K562 (cell line): Measurements from ENCODE around the gene TRMT1. TPM values are rescaled to one million over a fixed set of nuclear protein-coding genes. Genes with fewer than 3 reads are reported as not detected.
A peak's percentile ranks its signal among the peaks of the same experiment; 100 is the strongest.

Experiments
- CAMTA2 ChIP-seq: fragments of 250-450 bp; sonication (Bioruptor Pico); conservative IDR thresholded peaks from 2 replicates; pipeline ENCODE4 v1.5.1; 2022
- HMGN3 ChIP-seq: IDR thresholded peaks from 2 replicates; pipeline ENCODE4 v1.6.1; 2011; ENCODE audit warnings: borderline replicate concordance, low read depth, mild to moderate bottlenecking, mixed read lengths, low read length; ENCODE audit not compliant: insufficient read length; ENCODE audit errors: extremely low read depth
- KAT8 ChIP-seq: fragments of 450-650 bp; IDR thresholded peaks from 2 replicates; pipeline ENCODE4 v1.6.1; 2016; ENCODE audit warnings: low read depth, mild to moderate bottlenecking
- TCF3 ChIP-seq: sonication (generic); formaldehyde crosslinking; IDR thresholded peaks from 2 replicates; pipeline ENCODE4 v1.4.0; 2020; ENCODE audit warnings: mild to moderate bottlenecking, missing genetic modification reagents
- U2AF1 ChIP-seq: fragments of 200-400 bp; formaldehyde crosslinking; optimal IDR thresholded peaks from 2 replicates; pipeline ENCODE3; 2017; ENCODE audit warnings: mild to moderate bottlenecking, low read depth, low read length, moderate library complexity
- ZNF408 ChIP-seq: fragments of 250-450 bp; sonication (Bioruptor Pico); IDR thresholded peaks from 2 replicates; pipeline ENCODE4 v1.4.0; 2020; ENCODE audit warnings: low read depth, mild to moderate bottlenecking, moderate library complexity
- ZSCAN29 ChIP-seq: fragments of 450-650 bp; IDR thresholded peaks from 2 replicates; pipeline ENCODE4 v1.6.1; 2017
- polyA plus RNA-seq, 8 experiments: library from polyadenylated mRNA; depleted of rRNA in 4 of 8; stranded (reverse) in 5 of 8; unstranded in 3 of 8; fragments of >200 nt; fragmentation: Nextera tagmentation in 2 of 8; fragmentation: Illumina TruSeq in 1 of 8; extraction: Ambion mirVana in 2 of 8; extraction: Trizol in 1 of 8; gene quantifications; 2 replicates each; pipeline versions ENCODE4 v1.2.1 to v1.2.3, GENCODE V29; 2011 to 2014; ENCODE audit warnings: inconsistent platforms in 1 of 8, missing spikeins in 1 of 8
- total RNA-seq, 7 experiments: library from RNA; depleted of rRNA in 6 of 7; stranded (reverse); fragments of >200 nt in 6 of 7; fragmentation: Illumina TruSeq in 2 of 7; extraction: Trizol in 2 of 7; gene quantifications; 2 replicates each; pipeline versions ENCODE4 v1.2.1 to v1.2.3, GENCODE V29; 2011 to 2021; ENCODE audit warnings: low replicate concordance in 1 of 7
- TF ChIP-seq, protein P1 (sequence below): fragments of 250-450 bp; sonication (Bioruptor Pico); IDR thresholded peaks from 2 replicates; pipeline ENCODE4 v1.5.0; 2020; ENCODE audit warnings: mild to moderate bottlenecking
- TF ChIP-seq, protein P2 (sequence below): fragments of 250-450 bp; sonication (Bioruptor Pico); IDR thresholded peaks from 2 replicates; pipeline ENCODE4 v1.5.0; 2022; ENCODE audit warnings: mild to moderate bottlenecking
- TF ChIP-seq, protein P3 (sequence below): IDR thresholded peaks from 3 replicates; pipeline ENCODE4 v1.6.1; 2011; ENCODE audit warnings: borderline replicate concordance, mild to moderate bottlenecking; ENCODE audit not compliant: insufficient read length, insufficient read depth
- TF ChIP-seq, protein P4 (sequence below): sonication (generic); formaldehyde crosslinking; IDR thresholded peaks from 2 replicates; pipeline ENCODE4 v1.8.0; 2022; ENCODE audit warnings: mild to moderate bottlenecking, missing genetic modification reagents

Gene TRMT1
- total and polyA plus RNA-seq, 9 of the 15 experiments (the other 6 are each of a cell fraction or from before 2014, with no cell fraction given), result 5.8 to 158 (median 54.3) TPM

DNA sequence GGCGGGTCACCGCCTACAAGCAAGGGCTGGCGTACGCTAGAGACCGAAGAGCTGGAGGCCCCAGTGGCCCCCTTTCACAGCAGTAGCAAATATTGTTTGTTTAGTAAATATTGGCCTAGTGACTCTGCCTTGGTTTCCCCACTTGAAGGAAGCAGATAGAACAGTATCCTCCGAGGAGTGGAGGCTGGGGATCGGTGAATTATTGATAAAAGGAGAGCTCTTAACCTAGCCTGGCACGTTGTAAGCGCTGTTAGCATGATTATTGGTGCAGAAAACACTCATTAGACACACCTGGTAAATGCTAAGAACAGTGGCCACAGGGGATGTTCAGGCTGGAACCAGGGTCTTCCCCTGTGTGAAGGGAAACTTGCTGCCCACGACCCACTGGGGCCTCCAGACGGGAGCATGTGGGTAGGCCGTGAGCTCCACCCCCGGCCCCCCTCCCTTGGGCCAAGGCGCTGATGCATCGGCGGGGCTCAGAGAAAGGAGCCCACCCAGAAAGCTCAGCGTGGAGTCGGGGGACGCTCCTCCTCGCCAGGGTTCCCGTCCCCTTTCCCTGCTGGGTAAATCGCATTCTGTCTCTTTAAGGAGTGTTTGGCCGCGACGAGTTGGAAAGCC lies 35.9 kb upstream of the TRMT1 start (continued):
- TF ChIP-seq, protein P1, sequence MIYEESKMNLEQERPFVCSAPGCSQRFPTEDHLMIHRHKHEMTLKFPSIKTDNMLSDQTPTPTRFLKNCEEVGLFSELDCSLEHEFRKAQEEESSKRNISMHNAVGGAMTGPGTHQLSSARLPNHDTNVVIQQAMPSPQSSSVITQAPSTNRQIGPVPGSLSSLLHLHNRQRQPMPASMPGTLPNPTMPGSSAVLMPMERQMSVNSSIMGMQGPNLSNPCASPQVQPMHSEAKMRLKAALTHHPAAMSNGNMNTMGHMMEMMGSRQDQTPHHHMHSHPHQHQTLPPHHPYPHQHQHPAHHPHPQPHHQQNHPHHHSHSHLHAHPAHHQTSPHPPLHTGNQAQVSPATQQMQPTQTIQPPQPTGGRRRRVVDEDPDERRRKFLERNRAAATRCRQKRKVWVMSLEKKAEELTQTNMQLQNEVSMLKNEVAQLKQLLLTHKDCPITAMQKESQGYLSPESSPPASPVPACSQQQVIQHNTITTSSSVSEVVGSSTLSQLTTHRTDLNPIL (CRISPR knock-in tag), result no peak
- no peak for TF ChIP-seq U2AF1
- TF ChIP-seq KAT8, result no peak
- peak; percentile 32 for TF ChIP-seq HMGN3
- TF ChIP-seq, protein P2, sequence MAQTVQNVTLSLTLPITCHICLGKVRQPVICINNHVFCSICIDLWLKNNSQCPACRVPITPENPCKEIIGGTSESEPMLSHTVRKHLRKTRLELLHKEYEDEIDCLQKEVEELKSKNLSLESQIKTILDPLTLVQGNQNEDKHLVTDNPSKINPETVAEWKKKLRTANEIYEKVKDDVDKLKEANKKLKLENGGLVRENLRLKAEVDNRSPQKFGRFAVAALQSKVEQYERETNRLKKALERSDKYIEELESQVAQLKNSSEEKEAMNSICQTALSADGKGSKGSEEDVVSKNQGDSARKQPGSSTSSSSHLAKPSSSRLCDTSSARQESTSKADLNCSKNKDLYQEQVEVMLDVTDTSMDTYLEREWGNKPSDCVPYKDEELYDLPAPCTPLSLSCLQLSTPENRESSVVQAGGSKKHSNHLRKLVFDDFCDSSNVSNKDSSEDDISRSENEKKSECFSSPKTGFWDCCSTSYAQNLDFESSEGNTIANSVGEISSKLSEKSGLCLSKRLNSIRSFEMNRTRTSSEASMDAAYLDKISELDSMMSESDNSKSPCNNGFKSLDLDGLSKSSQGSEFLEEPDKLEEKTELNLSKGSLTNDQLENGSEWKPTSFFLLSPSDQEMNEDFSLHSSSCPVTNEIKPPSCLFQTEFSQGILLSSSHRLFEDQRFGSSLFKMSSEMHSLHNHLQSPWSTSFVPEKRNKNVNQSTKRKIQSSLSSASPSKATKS (CRISPR knock-in tag), result no peak
- TF ChIP-seq, protein P3, sequence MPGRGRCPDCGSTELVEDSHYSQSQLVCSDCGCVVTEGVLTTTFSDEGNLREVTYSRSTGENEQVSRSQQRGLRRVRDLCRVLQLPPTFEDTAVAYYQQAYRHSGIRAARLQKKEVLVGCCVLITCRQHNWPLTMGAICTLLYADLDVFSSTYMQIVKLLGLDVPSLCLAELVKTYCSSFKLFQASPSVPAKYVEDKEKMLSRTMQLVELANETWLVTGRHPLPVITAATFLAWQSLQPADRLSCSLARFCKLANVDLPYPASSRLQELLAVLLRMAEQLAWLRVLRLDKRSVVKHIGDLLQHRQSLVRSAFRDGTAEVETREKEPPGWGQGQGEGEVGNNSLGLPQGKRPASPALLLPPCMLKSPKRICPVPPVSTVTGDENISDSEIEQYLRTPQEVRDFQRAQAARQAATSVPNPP, result no peak
- TF ChIP-seq TCF3, result no peak
- peak; percentile 69; the same call in 1 of the 2 replicates for TF ChIP-seq CAMTA2 (CRISPR knock-in tag)
- TF ChIP-seq ZSCAN29, result peak; percentile 17; the same call in 1 of the 2 replicates
- TF ChIP-seq ZNF408, result no peak
- TF ChIP-seq, protein P4, sequence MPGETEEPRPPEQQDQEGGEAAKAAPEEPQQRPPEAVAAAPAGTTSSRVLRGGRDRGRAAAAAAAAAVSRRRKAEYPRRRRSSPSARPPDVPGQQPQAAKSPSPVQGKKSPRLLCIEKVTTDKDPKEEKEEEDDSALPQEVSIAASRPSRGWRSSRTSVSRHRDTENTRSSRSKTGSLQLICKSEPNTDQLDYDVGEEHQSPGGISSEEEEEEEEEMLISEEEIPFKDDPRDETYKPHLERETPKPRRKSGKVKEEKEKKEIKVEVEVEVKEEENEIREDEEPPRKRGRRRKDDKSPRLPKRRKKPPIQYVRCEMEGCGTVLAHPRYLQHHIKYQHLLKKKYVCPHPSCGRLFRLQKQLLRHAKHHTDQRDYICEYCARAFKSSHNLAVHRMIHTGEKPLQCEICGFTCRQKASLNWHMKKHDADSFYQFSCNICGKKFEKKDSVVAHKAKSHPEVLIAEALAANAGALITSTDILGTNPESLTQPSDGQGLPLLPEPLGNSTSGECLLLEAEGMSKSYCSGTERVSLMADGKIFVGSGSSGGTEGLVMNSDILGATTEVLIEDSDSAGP (CRISPR knock-in tag), result peak; percentile 98
